Astrocyte (in vitro differentiated cells and primary cell): ENCODE results near the gene ADAMTS16. TPM values are rescaled to one million over a fixed set of nuclear protein-coding genes. Genes with fewer than 3 reads are reported as not detected.

ENCODE experiments used
- DNase-seq: peaks from one replicate; pipeline ENCODE4 v3.0.0-alpha.2; 2010; ENCODE audit warnings: low read depth
- FAIRE-seq: peaks from 2 replicates; lab custom pipeline; 2011; peaks lifted over from hg19 to GRCh38; lab: Jason Lieb, UNC
- H2AFZ ChIP-seq: 2 replicates; pipeline ENCODE4 v1.6.0; 2012; ENCODE audit warnings: low read depth, low read length, inconsistent platforms
- H3K27ac ChIP-seq: 2 replicates; pipeline ENCODE4 v1.5.1; 2011; ENCODE audit warnings: low read depth, low read length, inconsistent platforms
- H3K27me3 ChIP-seq: 2 replicates; pipeline ENCODE4 v1.6.0; 2011; ENCODE audit warnings: low read length, inconsistent platforms; ENCODE audit not compliant: insufficient read depth
- H3K36me3 ChIP-seq: 2 replicates; pipeline ENCODE4 v1.5.1; 2011; ENCODE audit warnings: low read length, inconsistent platforms; ENCODE audit not compliant: insufficient read depth
- H3K4me1 ChIP-seq: 2 replicates; pipeline ENCODE4 v1.5.1; 2011; ENCODE audit warnings: low read length, inconsistent platforms; ENCODE audit not compliant: insufficient read depth
- H3K4me2 ChIP-seq: 2 replicates; pipeline ENCODE4 v1.6.0; 2012; ENCODE audit warnings: low read length, inconsistent platforms
- H3K4me3 ChIP-seq: 2 replicates; pipeline ENCODE4 v1.5.1; 2011; ENCODE audit warnings: low read depth, mild to moderate bottlenecking, low read length, inconsistent platforms; ENCODE audit not compliant: insufficient read depth
- H3K79me2 ChIP-seq: 2 replicates; pipeline ENCODE4 v1.6.0; 2012; ENCODE audit warnings: mild to moderate bottlenecking, low read length, inconsistent platforms; ENCODE audit not compliant: insufficient read depth
- H3K9ac ChIP-seq: 2 replicates; pipeline ENCODE4 v1.6.0; 2012; ENCODE audit warnings: mild to moderate bottlenecking, low read length, inconsistent platforms
- H3K9me3 ChIP-seq: 2 replicates; pipeline ENCODE4 v1.5.1; 2012; ENCODE audit warnings: low read depth, mild to moderate bottlenecking, low read length, inconsistent platforms; ENCODE audit not compliant: insufficient read depth
- H4K20me1 ChIP-seq: 2 replicates; pipeline ENCODE4 v1.6.0; 2012; ENCODE audit warnings: low read length, inconsistent platforms; ENCODE audit not compliant: insufficient read depth
- H3K27ac Mint-ChIP-seq: one replicate; pipeline ENCODE4 v1.8.0; 2021; ENCODE audit warnings: mild to moderate bottlenecking, mixed read lengths; ENCODE audit not compliant: unreplicated experiment
- H3K27me3 Mint-ChIP-seq: one replicate; pipeline ENCODE4 v1.8.0; 2021; ENCODE audit warnings: low read depth, mixed read lengths; ENCODE audit not compliant: unreplicated experiment
- H3K36me3 Mint-ChIP-seq: one replicate; pipeline ENCODE4 v1.8.0; 2021; ENCODE audit warnings: low read depth, mixed read lengths; ENCODE audit not compliant: unreplicated experiment
- H3K4me1 Mint-ChIP-seq: one replicate; pipeline ENCODE4 v1.8.0; 2021; ENCODE audit warnings: low read depth, mixed read lengths; ENCODE audit not compliant: unreplicated experiment
- H3K4me3 Mint-ChIP-seq: one replicate; pipeline ENCODE4 v1.8.0; 2021; ENCODE audit warnings: mild to moderate bottlenecking, moderate library complexity, mixed read lengths; ENCODE audit not compliant: unreplicated experiment
- H3K9me3 Mint-ChIP-seq: one replicate; pipeline ENCODE4 v1.8.0; 2021; ENCODE audit warnings: mild to moderate bottlenecking, mixed read lengths; ENCODE audit not compliant: unreplicated experiment
- CTCF ChIP-seq: IDR thresholded peaks from 2 replicates; pipeline ENCODE4 v1.5.1; 2011; ENCODE audit warnings: low read depth, mild to moderate bottlenecking, inconsistent platforms, low read length, moderate library complexity; ENCODE audit not compliant: insufficient read depth
- EZH2 ChIP-seq: IDR thresholded peaks from 2 replicates; pipeline ENCODE4 v1.6.1; 2012; ENCODE audit warnings: mild to moderate bottlenecking, low read length, inconsistent platforms; ENCODE audit not compliant: insufficient read depth
- total RNA-seq: library from RNA; stranded (reverse); gene quantifications from 2 replicates; pipeline ENCODE4 v1.2.1, GENCODE V29; 2021

Gene ADAMTS16
- total RNA-seq, 1 donor from 2014 or later, result 5.7 TPM

- H3K27ac ChIP-seq, result no peak overlapping the region
- H3K4me1 Mint-ChIP-seq, result peaks cover 8% of the 10 kb centered on the region
- TF ChIP-seq CTCF (no peak), EZH2 (no peak)
- no peaks in the 10 kb centered on the region for H3K9me3 ChIP-seq
- H3K36me3 ChIP-seq, result no peaks in the 10 kb centered on the region
- peaks cover 8% of the 10 kb centered on the region for H3K36me3 Mint-ChIP-seq
- peaks cover 4% of the 10 kb centered on the region for H3K27me3 Mint-ChIP-seq
- H3K27me3 ChIP-seq, result no peaks in the 10 kb centered on the region
- H3K4me3 ChIP-seq, result no peak overlapping the region
- no peaks in the 10 kb centered on the region for H4K20me1 ChIP-seq
- FAIRE-seq, result no peak
- H2AFZ ChIP-seq, result no peak overlapping the region
- peaks cover 18% of the 10 kb centered on the region for H3K4me1 ChIP-seq
- no peak overlapping the region for H3K4me3 Mint-ChIP-seq
- no peak for DNase-seq
- no peak overlapping the region for H3K9ac ChIP-seq
- H3K4me2 ChIP-seq, result no peak overlapping the region
- peaks cover 2% of the 10 kb centered on the region for H3K9me3 Mint-ChIP-seq
- H3K27ac Mint-ChIP-seq, result no peak overlapping the region
- H3K79me2 ChIP-seq, result no peaks in the 10 kb centered on the region
Observed at GRCh38 chr5:5273976-5274375, 133.8 kb downstream of the ADAMTS16 start.

GRCh38 chr5:5275211-5275610, 135.1 kb downstream of the ADAMTS16 start:
- TF ChIP-seq CTCF (no peak), EZH2 (no peak)
- Histone ChIP-seq H3K36me3 (no peaks in the 10 kb centered on the region), H3K79me2 (no peaks in the 10 kb centered on the region), H3K27ac (no peak overlapping the region), H3K9ac (no peak overlapping the region), H3K27me3 (no peaks in the 10 kb centered on the region), H2AFZ (no peak overlapping the region), H3K4me3 (no peak overlapping the region), H3K9me3 (no peaks in the 10 kb centered on the region), H3K4me1 (peaks cover 18% of the 10 kb centered on the region), H3K4me2 (no peak overlapping the region), H4K20me1 (no peaks in the 10 kb centered on the region)
- FAIRE-seq (no peak), DNase-seq (no peak)
- Mint-ChIP-seq H3K27me3 (no peaks in the 10 kb centered on the region), H3K4me1 (peaks cover 8% of the 10 kb centered on the region), H3K4me3 (no peak overlapping the region), H3K9me3 (peaks cover under 1% of the 10 kb centered on the region), H3K36me3 (peaks cover under 1% of the 10 kb centered on the region), H3K27ac (no peak overlapping the region)

GRCh38 chr5:5276430-5276829, 136.3 kb downstream of the ADAMTS16 start:
- no peak overlapping the region for H3K27ac Mint-ChIP-seq
- Histone ChIP-seq H3K9me3 (no peaks in the 10 kb centered on the region), H2AFZ (no peak overlapping the region), H3K79me2 (no peaks in the 10 kb centered on the region), H3K4me1 (peaks cover 12% of the 10 kb centered on the region), H3K27ac (no peak overlapping the region), H3K27me3 (no peaks in the 10 kb centered on the region), H3K4me2 (no peak overlapping the region), H3K36me3 (no peaks in the 10 kb centered on the region), H4K20me1 (no peaks in the 10 kb centered on the region), H3K9ac (no peak overlapping the region), H3K4me3 (no peak overlapping the region)
- no peaks in the 10 kb centered on the region for H3K27me3 Mint-ChIP-seq
- no peaks in the 10 kb centered on the region for H3K9me3 Mint-ChIP-seq
- DNase-seq (no peak), FAIRE-seq (no peak)
- TF ChIP-seq EZH2, result no peak
- peaks cover 5% of the 10 kb centered on the region for H3K4me1 Mint-ChIP-seq
- H3K36me3 Mint-ChIP-seq, result no peaks in the 10 kb centered on the region
- H3K4me3 Mint-ChIP-seq, result no peak overlapping the region
